ENCODE data around the gene PECR.
"Not testable (repeated sequence)": the region's sequence is repeated elsewhere in the genome, so short reads cannot be mapped to it uniquely, and the experiment has no call there.

PECR gene

DNA sequence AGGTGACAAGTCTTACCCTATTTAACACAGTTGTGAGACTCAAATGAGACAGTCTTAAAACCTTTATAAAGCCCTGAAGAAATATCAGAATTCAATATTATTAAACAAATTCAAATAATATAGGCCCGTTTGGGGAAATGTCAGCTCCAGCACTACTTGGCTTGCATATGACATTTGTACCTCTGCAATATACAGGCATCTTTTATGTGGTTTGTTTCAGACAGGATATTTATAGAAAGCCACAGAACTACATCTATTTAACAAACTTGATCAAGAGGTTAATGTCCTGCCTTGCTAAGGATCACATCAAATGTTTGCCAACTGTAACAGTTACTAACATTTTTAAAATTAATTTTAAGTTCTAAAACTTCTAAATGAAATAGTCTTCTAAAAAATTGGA is 65.0 kb downstream of the PECR start:
- no peaks in the 10 kb centered on the region for H3K27me3 ChIP-seq (ENCODE audit: control insufficient read depth, insufficient read depth, low read length)
- H3K36me3 ChIP-seq (ENCODE audit: control insufficient read depth, insufficient read depth, low read length): no peaks in the 10 kb centered on the region
- H3K9ac ChIP-seq (ENCODE audit: low read depth, low read length): no peak overlapping the region
- H3K4me3 ChIP-seq (ENCODE audit: low read depth, low read length): no peak overlapping the region
- H3K4me1 ChIP-seq (ENCODE audit: control insufficient read depth, insufficient read depth, low read length): peaks cover 4% of the 10 kb centered on the region
- no peaks in the 10 kb centered on the region for H3K9me3 ChIP-seq (ENCODE audit: control insufficient read depth, insufficient read depth, low read length)

DNA sequence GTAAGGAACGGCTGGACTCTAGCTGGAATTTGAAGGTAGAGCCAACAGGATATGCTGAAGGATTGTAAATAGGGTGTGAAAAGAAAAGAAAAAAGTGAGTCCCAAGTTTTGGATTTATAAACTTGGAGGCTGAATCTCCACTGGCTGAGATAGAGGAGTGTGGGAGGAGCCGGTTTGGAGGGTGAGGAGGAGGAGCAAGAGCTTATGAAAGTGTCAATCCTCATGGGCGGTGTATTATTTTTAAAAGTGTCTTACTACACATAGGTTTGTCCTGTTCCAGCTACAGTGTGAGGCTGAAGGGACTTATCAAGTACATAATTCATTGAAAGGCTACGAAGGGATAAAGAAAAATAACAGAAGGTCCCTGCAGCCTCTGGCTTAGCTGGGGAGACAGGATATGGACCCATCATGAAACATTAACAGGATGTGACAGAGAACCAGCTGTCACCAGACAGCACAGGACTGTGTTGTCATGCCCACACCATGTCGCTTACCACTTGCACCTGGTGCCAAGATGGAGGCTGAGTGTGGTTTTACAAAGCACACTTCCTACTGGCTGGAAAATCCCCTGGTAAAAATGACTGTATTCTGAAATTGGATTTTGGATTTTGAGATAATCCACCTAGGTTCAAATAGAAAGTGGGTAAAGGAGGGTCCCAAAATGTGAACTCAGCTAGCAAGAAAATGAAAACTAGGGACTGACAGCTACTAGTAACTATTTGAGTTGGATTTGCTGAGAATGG is 65.7 kb downstream of the PECR start:
- Histone ChIP-seq H3K27me3 (ENCODE audit: control insufficient read depth, insufficient read depth, low read length) (no peaks in the 10 kb centered on the region), H3K4me1 (ENCODE audit: control insufficient read depth, insufficient read depth, low read length) (peaks cover 4% of the 10 kb centered on the region), H3K9ac (ENCODE audit: low read depth, low read length) (no peak overlapping the region), H3K4me3 (ENCODE audit: low read depth, low read length) (no peak overlapping the region), H3K9me3 (ENCODE audit: control insufficient read depth, insufficient read depth, low read length) (no peaks in the 10 kb centered on the region), H3K36me3 (ENCODE audit: control insufficient read depth, insufficient read depth, low read length) (no peaks in the 10 kb centered on the region)

DNA sequence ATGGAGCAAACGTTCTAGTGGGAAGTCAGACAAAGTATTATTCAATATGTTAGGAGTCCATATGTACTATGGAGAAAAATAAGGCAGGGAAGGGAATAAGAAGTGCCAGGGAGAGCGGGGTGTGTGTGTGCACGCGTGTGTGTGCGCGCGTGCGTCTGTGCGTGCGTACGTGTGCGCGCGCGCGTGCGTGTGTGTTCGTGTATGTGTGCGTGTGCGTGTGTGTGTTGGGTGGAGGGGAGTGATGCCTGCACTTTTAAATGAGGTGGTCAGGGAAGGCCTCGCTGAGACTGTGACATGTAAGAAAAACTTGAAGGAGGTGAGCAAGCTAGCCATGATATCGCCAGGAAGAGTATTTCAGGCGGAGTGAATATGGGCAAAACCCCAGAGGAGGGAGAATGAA is 66.6 kb downstream of the PECR start:
- Histone ChIP-seq H3K4me3 (ENCODE audit: low read depth, low read length) (no peak overlapping the region), H3K9ac (ENCODE audit: low read depth, low read length) (no peak overlapping the region), H3K27me3 (ENCODE audit: control insufficient read depth, insufficient read depth, low read length) (no peaks in the 10 kb centered on the region), H3K9me3 (ENCODE audit: control insufficient read depth, insufficient read depth, low read length) (no peaks in the 10 kb centered on the region), H3K36me3 (ENCODE audit: control insufficient read depth, insufficient read depth, low read length) (no peaks in the 10 kb centered on the region), H3K4me1 (ENCODE audit: control insufficient read depth, insufficient read depth, low read length) (peaks cover 4% of the 10 kb centered on the region)

DNA sequence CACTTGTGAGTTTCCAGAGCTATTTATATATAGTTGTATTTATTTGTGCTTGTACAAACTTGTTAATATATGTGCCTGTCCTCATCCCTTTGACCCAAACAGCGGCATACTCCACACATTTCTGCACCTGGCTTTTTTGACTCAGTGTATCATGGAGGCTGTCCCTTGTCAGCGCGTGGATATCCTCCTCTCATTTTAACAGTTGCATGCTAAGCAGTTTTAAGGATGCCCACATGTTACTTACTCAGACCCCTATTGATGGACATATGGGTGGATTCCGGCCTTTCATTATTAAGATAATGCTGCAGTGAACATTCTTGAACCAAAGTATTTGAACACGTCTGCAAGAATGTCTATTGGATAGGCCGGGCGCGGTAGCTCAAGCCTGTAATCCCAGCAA is 67.6 kb downstream of the PECR start:
- Histone ChIP-seq H3K4me3 (ENCODE audit: low read depth, low read length) (no peak overlapping the region), H3K36me3 (ENCODE audit: control insufficient read depth, insufficient read depth, low read length) (no peaks in the 10 kb centered on the region), H3K4me1 (ENCODE audit: control insufficient read depth, insufficient read depth, low read length) (peaks cover 4% of the 10 kb centered on the region), H3K9me3 (ENCODE audit: control insufficient read depth, insufficient read depth, low read length) (no peaks in the 10 kb centered on the region), H3K27me3 (ENCODE audit: control insufficient read depth, insufficient read depth, low read length) (no peaks in the 10 kb centered on the region), H3K9ac (ENCODE audit: low read depth, low read length) (no peak overlapping the region)

DNA sequence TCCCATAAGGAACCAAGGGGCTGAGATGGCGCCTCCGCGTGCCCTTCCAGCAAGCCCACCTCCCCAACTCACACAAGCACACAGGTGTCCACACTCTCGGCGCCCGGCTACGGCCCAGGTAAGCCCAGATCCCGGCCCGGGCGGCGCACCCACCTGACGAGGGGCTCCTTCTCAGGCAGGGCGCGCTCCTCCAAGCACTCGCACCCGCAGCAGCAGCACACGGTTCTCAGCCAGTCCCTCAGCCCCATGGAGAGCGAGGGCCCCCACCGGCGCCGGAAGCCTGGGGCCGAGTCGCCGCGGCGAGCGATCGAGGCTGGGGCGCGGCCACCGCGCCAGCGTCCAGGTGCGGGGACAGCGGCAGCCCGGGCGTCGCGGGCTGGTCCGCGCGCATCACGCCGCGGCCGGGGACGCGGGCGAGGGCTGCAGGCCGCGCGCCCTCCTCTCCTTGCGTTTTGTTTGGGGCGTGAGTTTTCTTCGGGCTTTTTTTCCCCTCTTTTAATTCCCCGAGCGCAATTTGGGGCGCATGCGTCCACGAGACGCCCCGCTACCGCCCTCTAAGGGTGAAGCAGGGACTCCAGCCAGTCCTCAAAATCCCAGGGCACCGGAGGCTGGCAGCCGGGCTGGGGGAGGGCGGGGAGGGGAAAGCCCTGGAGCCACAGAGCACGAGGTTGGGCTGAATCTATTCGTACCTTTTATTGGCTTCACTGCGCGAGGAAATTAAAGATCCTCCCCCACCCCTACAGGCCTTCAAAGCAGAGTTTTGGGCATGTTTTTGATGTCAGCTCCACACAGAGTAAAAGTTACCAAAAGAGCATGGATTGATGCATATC is 68.3 kb downstream of the PECR start, which contains the start of gene MREG:
TSS of gene MREG (minus strand) at position 472 of the 830 bp plus-strand sequence. CDS start at position 248, 224 bp downstream.
- Histone ChIP-seq H3K4me3 (ENCODE audit: low read depth, low read length) (peak within 1 kb of the TSS; percentile 92), H3K27me3 (ENCODE audit: control insufficient read depth, insufficient read depth, low read length) (no peaks in the 10 kb centered on the region), H3K4me1 (ENCODE audit: control insufficient read depth, insufficient read depth, low read length) (peaks cover 4% of the 10 kb centered on the region), H3K9me3 (ENCODE audit: control insufficient read depth, insufficient read depth, low read length) (no peaks in the 10 kb centered on the region), H3K9ac (ENCODE audit: low read depth, low read length) (peak within 1 kb of the TSS; percentile 83), H3K36me3 (ENCODE audit: control insufficient read depth, insufficient read depth, low read length) (no peaks in the 10 kb centered on the region)

- peak overlapping the region; percentile 92 for H3K4me3 ChIP-seq (ENCODE audit: low read depth, low read length)
- H3K27me3 ChIP-seq (ENCODE audit: control insufficient read depth, insufficient read depth, low read length): no peaks in the 10 kb centered on the region
- H3K9ac ChIP-seq (ENCODE audit: low read depth, low read length): peak overlapping the region; percentile 83
- peaks cover 4% of the 10 kb centered on the region for H3K4me1 ChIP-seq (ENCODE audit: control insufficient read depth, insufficient read depth, low read length)
- no peaks in the 10 kb centered on the region for H3K36me3 ChIP-seq (ENCODE audit: control insufficient read depth, insufficient read depth, low read length)
- H3K9me3 ChIP-seq (ENCODE audit: control insufficient read depth, insufficient read depth, low read length): no peaks in the 10 kb centered on the region
Observed at GRCh38 chr2:216012830-216013079, 68.9 kb downstream of the PECR start.

GRCh38 chr2:216012133-216012829 is 69.3 kb downstream of the PECR start:
- H3K36me3 ChIP-seq (ENCODE audit: control insufficient read depth, insufficient read depth, low read length): no peaks in the 10 kb centered on the region
- H3K4me1 ChIP-seq (ENCODE audit: control insufficient read depth, insufficient read depth, low read length): peaks cover 4% of the 10 kb centered on the region
- peak overlapping the region; percentile 92 for H3K4me3 ChIP-seq (ENCODE audit: low read depth, low read length)
- H3K9ac ChIP-seq (ENCODE audit: low read depth, low read length): peak overlapping the region; percentile 83
- H3K9me3 ChIP-seq (ENCODE audit: control insufficient read depth, insufficient read depth, low read length): no peaks in the 10 kb centered on the region
- no peaks in the 10 kb centered on the region for H3K27me3 ChIP-seq (ENCODE audit: control insufficient read depth, insufficient read depth, low read length)

GRCh38 chr2:216009215-216009614 is 72.4 kb downstream of the PECR start:
- H3K27me3 ChIP-seq (ENCODE audit: control insufficient read depth, insufficient read depth, low read length); H3K9me3 ChIP-seq (ENCODE audit: control insufficient read depth, insufficient read depth, low read length); H3K9ac ChIP-seq (ENCODE audit: low read depth, low read length); H3K4me1 ChIP-seq (ENCODE audit: control insufficient read depth, insufficient read depth, low read length); H3K4me3 ChIP-seq (ENCODE audit: low read depth, low read length); H3K36me3 ChIP-seq (ENCODE audit: control insufficient read depth, insufficient read depth, low read length): not testable (repeated sequence)

- no peaks in the 10 kb centered on the region for H3K27me3 ChIP-seq (ENCODE audit: control insufficient read depth, insufficient read depth, low read length)
- no peaks in the 10 kb centered on the region for H3K9me3 ChIP-seq (ENCODE audit: control insufficient read depth, insufficient read depth, low read length)
- no peaks in the 10 kb centered on the region for H3K36me3 ChIP-seq (ENCODE audit: control insufficient read depth, insufficient read depth, low read length)
- H3K4me1 ChIP-seq (ENCODE audit: control insufficient read depth, insufficient read depth, low read length): peaks cover 10% of the 10 kb centered on the region
- H3K4me3 ChIP-seq (ENCODE audit: low read depth, low read length): no peak overlapping the region
- no peak overlapping the region for H3K9ac ChIP-seq (ENCODE audit: low read depth, low read length)
Observed at GRCh38 chr2:216008387-216008786, 73.2 kb downstream of the PECR start.

- Histone ChIP-seq H3K4me3 (ENCODE audit: low read depth, low read length) (no peak overlapping the region), H3K27me3 (ENCODE audit: control insufficient read depth, insufficient read depth, low read length) (no peaks in the 10 kb centered on the region), H3K36me3 (ENCODE audit: control insufficient read depth, insufficient read depth, low read length) (no peaks in the 10 kb centered on the region), H3K9ac (ENCODE audit: low read depth, low read length) (no peak overlapping the region), H3K9me3 (ENCODE audit: control insufficient read depth, insufficient read depth, low read length) (no peaks in the 10 kb centered on the region), H3K4me1 (ENCODE audit: control insufficient read depth, insufficient read depth, low read length) (peaks cover 28% of the 10 kb centered on the region)
Observed at GRCh38 chr2:216006164-216006663, 75.4 kb downstream of the PECR start.

- Histone ChIP-seq H3K36me3 (ENCODE audit: control insufficient read depth, insufficient read depth, low read length) (no peaks in the 10 kb centered on the region), H3K9me3 (ENCODE audit: control insufficient read depth, insufficient read depth, low read length) (no peaks in the 10 kb centered on the region), H3K9ac (ENCODE audit: low read depth, low read length) (no peak overlapping the region), H3K4me1 (ENCODE audit: control insufficient read depth, insufficient read depth, low read length) (peaks cover 31% of the 10 kb centered on the region), H3K27me3 (ENCODE audit: control insufficient read depth, insufficient read depth, low read length) (no peaks in the 10 kb centered on the region), H3K4me3 (ENCODE audit: low read depth, low read length) (no peak overlapping the region)
Observed at GRCh38 chr2:216004697-216005283, 76.8 kb downstream of the PECR start.
